Stimulated activated CD4-positive, alpha-beta T cell treated with anti-CD3 and anti-CD28 coated beads, Interleukin-12 subunit alpha, Interleukin-12 subunit beta, amount 100 ng/mL, for 24 hours (primary cell): ENCODE measurements around the gene DDTL.

Experiments
- DNase-seq, 2 experiments: peaks; one replicate each; pipeline ENCODE4 v3.0.0-alpha.2; 2020; ENCODE audit warnings: low read depth in 2 of 2

The DDTL gene

DNA sequence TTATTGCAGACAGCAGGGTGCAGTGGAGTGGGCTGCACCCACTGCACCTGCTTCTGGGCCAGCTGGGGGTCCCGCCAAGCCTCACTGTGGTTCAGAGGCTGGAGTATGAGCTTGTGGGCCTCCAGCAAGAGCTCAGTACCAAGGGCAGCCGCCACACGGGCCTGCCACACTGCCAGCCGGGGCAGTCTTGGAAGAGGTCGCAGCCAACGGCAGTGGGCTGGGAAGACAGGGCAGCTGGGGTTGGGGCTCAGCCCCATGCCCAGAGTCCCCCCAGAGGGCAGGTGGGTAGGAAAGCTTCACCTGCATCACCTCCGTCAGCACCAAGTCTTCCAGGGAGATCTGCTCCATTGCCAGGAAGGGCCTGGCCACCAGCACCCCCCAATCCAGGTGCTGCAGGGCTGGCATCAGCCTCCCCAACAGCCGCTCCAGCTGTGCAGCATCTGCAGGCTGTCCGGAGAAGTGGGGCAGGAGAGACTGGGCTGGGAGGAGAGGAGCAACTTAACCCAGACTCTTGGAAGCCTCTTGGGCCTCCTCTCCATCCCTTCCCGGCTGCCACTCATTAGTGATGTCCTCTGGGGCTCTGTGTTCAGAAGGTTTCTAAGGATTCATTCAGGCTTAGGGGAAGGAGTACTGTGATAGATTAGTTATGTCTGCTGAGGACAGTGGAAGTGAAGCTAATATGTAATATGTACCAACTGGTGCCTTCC is 39.7 kb downstream of the DDTL start:
- no peak for DNase-seq

DNA sequence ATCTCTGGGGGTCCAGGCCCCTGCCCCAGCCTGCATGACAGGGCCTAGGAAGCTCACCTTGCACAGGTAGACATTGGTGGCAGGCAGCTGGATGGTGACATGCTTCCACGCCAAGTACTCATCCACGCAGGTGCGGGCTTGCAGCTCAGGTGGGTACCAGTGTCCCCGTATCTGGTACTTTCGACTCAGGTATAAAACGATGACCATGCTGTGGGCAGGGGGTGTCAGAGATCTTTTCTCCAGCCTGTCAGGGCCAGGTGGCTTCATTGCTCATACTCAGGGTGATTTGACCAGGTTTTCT is 40.2 kb downstream of the DDTL start:
- DNase-seq = no peak

DNA sequence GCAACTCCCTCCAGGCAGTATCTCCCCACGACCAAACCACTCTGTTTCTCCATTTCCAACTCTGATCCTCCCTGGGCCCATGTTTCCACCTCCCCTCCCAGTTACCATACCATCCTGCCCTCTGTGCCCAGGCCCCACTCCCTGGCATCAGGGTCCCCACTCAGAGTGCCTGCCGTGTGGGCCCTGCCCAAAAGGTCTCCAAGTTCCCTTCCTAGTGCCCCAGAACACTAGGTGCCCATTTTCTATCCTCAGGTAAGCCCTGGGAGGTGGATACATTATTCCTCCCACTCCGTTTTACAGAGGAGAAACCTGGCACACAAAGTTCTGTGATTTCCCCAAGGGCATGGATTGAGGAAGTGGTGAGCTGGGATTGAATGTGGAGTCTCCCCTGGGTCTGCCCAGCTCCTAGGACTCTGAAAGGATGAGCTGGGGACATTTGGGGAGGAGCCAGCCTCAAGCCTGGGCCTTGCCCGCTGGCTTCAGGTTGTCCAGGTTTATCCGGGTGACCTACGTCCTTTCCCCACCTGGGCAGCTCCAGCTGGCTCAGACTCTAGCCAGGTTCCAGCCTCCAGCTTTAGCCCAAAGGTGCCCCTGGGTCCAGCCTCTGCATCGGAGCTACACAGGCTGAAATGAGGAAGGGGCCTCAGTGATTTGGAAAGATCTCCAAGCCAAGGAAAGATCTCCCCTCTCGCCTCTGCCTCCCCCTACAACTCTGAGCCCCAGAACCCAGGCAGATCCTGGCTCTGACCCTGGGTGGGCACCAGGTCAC is 40.7 kb downstream of the DDTL start:
- no peak for DNase-seq

DNA sequence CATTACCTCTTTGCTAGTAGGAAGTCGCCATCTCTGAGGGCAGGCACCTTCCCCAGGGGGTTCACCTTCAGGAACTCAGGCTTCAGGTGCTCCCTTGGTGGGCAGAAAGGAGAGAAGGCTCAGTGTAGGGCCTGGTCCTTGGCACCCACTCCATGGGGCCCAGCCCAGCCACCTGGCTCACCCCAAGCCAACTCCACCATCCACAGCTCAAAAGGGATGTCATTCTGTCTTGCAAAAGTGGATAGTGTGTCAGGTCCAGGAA is 41.3 kb downstream of the DDTL start:
- no peak for DNase-seq

DNA sequence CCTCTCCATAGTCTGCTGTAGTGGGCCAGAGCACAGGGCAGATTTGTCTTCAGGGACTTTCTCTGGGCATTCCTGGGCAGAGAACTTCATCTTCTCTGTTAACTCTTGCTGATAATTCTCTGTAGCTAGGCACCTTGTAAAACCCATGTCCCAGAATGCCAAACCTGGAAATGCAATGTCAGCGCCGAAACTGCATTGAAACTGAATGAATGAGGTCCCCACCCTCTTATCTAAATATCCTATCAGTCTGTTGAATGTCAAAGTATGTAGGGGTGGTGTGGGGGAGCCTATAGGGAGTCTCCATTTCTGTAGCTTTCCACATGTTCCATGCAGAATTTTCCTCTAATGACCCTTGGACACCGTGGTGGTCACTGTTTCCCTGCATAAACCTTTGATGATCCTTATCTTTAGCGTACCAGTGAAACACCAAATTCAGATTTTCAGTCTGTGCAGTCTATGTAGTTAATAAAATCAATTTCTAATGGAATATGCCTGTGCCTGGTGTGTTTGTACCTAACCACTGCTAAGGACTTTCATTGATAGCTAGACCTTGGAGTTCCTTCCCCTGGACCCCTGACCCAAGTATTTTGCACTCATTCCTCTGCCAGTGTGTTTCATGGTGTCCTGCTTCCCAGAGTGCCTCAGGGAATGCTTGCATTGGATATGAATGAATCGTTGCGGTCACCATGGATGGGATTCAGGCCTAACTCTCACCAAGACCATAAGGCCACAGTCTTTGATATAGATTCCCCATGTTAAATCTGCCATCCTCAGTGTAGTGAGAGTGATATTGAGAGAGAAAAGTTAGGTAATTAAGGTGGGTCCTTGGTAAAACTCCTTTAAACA is 41.9 kb downstream of the DDTL start:
- no peak for DNase-seq

DNA sequence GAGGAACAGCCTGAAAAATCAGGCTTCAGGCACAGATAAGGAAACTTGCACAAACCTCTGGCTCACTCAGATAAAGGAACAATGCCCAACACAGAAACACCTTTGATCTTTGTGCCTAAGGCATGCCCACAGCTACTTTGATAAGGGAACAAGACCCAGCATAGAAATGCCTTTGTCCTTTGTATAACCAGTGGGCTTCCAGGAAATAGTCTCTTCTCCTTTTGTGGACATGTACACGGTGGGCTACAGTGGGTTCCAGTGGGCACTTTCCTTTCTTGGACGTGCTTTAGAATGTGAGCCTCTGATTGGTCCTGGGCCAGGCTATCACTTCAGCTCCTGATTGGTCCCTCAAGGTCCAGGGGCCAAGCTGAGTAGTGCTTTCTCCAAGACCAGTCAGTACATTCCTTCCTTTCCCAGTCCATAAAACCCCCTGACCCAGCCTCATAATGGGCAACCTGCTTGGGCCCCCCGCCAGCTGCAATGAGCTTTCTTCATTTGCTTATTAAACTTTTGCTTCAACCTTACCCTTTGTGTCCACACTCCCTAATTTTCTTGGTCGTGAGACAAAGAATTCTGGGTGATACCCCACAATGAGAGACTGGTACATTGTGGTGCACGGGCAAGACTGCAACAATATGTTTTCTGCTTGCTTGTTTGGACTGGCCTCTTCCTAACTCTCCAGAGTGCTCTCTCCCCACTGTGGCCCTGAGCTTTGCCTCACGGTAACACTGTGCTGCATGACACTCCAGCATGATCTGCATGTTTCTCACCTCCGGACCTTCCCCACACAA is 42.7 kb downstream of the DDTL start:
- no peak for DNase-seq

DNA sequence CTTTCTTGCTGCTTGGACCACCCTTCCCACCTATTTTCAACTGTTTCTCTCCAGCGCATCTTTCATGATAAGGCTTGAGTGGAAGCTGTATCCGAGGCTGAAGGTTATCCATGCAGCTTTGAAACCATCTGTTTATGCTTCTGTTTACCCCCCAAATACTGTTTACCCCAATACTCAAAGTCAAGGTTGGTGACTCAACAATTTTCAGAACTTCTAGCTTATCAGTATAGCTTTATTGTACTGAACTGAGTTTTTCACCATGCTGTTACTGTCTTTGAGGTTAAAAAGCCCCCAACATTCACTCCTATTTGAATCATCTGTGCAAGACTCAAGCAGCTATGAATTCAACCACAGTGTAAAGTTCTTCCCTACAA is 43.3 kb downstream of the DDTL start:
- no peak for DNase-seq

DNA sequence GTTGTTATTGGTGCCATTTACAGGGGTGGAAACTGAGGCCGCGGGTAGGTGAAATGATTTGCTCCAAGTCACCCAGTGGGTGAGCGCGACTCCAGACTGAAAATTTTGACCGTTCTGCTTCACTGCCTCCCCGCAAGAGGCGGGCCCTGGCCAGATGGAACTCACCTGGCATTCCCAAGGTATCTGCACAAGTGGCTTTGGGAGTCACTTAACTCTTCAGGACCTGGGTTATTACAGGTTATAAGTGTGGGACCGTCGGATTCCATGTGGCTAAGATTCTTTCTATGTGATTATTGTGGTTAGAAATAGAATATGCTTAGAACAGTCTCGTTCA is 45.0 kb downstream of the DDTL start:
- DNase-seq = no peak

DNA sequence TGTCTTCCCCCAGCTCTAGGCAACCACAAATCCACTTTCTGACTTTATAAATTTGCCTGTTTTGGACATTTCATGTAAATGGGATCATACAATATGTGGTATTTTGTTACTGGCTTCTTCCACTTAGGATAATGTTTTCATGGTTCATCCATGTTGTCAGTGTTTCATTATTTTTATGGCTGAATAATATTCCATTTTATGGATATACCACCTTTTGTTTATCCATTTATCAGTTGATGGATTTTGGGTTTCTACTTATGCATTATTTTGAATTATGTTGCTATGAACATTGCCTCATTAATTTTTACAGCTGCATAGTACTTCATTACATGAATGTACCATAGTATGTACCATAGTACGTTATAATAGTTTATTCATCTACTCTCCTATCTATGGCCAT is 49.5 kb downstream of the DDTL start:
- no peak for DNase-seq

DNA sequence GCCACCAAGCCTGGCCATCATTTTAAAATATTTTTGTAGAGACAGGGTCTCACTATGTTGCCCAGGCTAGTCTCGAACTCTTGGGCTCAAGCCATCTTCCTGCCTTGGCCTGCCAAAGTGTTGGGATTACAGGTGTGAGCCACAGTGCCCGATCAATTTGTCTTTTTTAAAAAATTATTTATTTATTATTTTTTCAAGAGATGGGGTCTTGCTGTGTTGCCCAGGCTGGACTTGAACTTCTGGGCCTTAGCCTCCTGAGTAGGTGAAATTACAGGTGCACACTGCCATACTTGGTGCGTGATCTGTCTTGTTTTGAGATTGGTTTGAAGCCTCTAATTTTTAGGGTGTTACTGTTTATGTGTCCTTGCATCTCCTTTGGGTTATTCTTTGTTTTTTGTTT is 54.6 kb downstream of the DDTL start:
- no peak for DNase-seq
